Neural crest cell (in vitro differentiated cells): ENCODE data around the gene MYCBP. TPM values are rescaled to one million over a fixed set of nuclear protein-coding genes. Genes with fewer than 3 reads are reported as not detected.
A peak's percentile ranks its signal among the peaks of the same experiment; 100 is the strongest.

Experiments used
- DNase-seq: peaks from one replicate; pipeline ENCODE4 v3.0.0; 2021; ENCODE audit warnings: low read depth, mixed read lengths, low spot score
- H3K27ac Mint-ChIP-seq: one replicate; pipeline ENCODE4 v1.8.0; 2021; ENCODE audit warnings: mild to moderate bottlenecking, mixed read lengths; ENCODE audit not compliant: unreplicated experiment
- H3K27me3 Mint-ChIP-seq: 2 replicates; pipeline ENCODE4 v1.8.0; 2021; ENCODE audit warnings: low read depth, mild to moderate bottlenecking, mixed read lengths
- H3K36me3 Mint-ChIP-seq: 2 replicates; pipeline ENCODE4 v1.8.0; 2021; ENCODE audit warnings: low read depth, mild to moderate bottlenecking, mixed read lengths
- H3K4me1 Mint-ChIP-seq: 2 replicates; pipeline ENCODE4 v1.8.0; 2021; ENCODE audit warnings: mixed read lengths
- H3K4me3 Mint-ChIP-seq: one replicate; pipeline ENCODE4 v1.8.0; 2021; ENCODE audit warnings: mild to moderate bottlenecking, mixed read lengths
- H3K9me3 Mint-ChIP-seq: 2 replicates; pipeline ENCODE4 v1.8.0; 2021; ENCODE audit warnings: mixed read lengths
- CTCF ChIP-seq: fragments of 200-600 bp; sonication (generic); conservative IDR thresholded peaks from 2 replicates; pipeline ENCODE4 v1.5.0; 2021; ENCODE audit warnings: antibody characterized with exemption, mild to moderate bottlenecking
- total RNA-seq: library from RNA; stranded (reverse); gene quantifications from 2 replicates; pipeline ENCODE4 v1.2.1, GENCODE V29; 2021

Gene MYCBP
- total RNA-seq, 1 donor from 2014 or later: 20.7 TPM

GRCh38 chr1:38896169-38896568, 23.0 kb upstream of the MYCBP start:
- H3K9me3 Mint-ChIP-seq: no peaks in the 10 kb centered on the region
- no peaks in the 10 kb centered on the region for H3K4me1 Mint-ChIP-seq
- no peaks in the 10 kb centered on the region for H3K36me3 Mint-ChIP-seq
- H3K27ac Mint-ChIP-seq: no peak overlapping the region
- TF ChIP-seq CTCF: no peak
- H3K4me3 Mint-ChIP-seq: no peak overlapping the region
- DNase-seq: no peak
- no peaks in the 10 kb centered on the region for H3K27me3 Mint-ChIP-seq

- no peak for TF ChIP-seq CTCF
- H3K9me3 Mint-ChIP-seq: no peaks in the 10 kb centered on the region
- no peaks in the 10 kb centered on the region for H3K27me3 Mint-ChIP-seq
- H3K27ac Mint-ChIP-seq: no peak overlapping the region
- H3K36me3 Mint-ChIP-seq: no peaks in the 10 kb centered on the region
- H3K4me1 Mint-ChIP-seq: no peaks in the 10 kb centered on the region
- H3K4me3 Mint-ChIP-seq: no peak overlapping the region
- DNase-seq: no peak
Observed at GRCh38 chr1:38892976-38893375, 19.8 kb upstream of the MYCBP start.

GRCh38 chr1:38891753-38892152, 18.6 kb upstream of the MYCBP start:
- TF ChIP-seq CTCF: peak; percentile 23
- Mint-ChIP-seq H3K4me1 (no peaks in the 10 kb centered on the region), H3K36me3 (no peaks in the 10 kb centered on the region), H3K4me3 (no peak overlapping the region), H3K27ac (no peak overlapping the region), H3K9me3 (no peaks in the 10 kb centered on the region), H3K27me3 (no peaks in the 10 kb centered on the region)
- DNase-seq: no peak

GRCh38 chr1:38889589-38889988, 16.4 kb upstream of the MYCBP start:
- no peak for DNase-seq

GRCh38 chr1:38888423-38889333, 15.5 kb upstream of the MYCBP start:
- no peak overlapping the region for H3K27ac Mint-ChIP-seq
- H3K4me3 Mint-ChIP-seq: no peak overlapping the region
- H3K36me3 Mint-ChIP-seq: no peaks in the 10 kb centered on the region
- H3K9me3 Mint-ChIP-seq: no peaks in the 10 kb centered on the region
- H3K27me3 Mint-ChIP-seq: no peaks in the 10 kb centered on the region
- DNase-seq: no peak
- TF ChIP-seq CTCF: no peak
- H3K4me1 Mint-ChIP-seq: no peaks in the 10 kb centered on the region

More at GRCh38 chr1:38889589-38889988, 16.4 kb upstream of the MYCBP start:
- H3K36me3 Mint-ChIP-seq: no peaks in the 10 kb centered on the region
- no peak for TF ChIP-seq CTCF
- no peak overlapping the region for H3K4me3 Mint-ChIP-seq
- no peaks in the 10 kb centered on the region for H3K27me3 Mint-ChIP-seq
- H3K4me1 Mint-ChIP-seq: no peaks in the 10 kb centered on the region
- H3K27ac Mint-ChIP-seq: no peak overlapping the region
- no peaks in the 10 kb centered on the region for H3K9me3 Mint-ChIP-seq
